ENCODE measurements around the gene ALK.

DNA sequence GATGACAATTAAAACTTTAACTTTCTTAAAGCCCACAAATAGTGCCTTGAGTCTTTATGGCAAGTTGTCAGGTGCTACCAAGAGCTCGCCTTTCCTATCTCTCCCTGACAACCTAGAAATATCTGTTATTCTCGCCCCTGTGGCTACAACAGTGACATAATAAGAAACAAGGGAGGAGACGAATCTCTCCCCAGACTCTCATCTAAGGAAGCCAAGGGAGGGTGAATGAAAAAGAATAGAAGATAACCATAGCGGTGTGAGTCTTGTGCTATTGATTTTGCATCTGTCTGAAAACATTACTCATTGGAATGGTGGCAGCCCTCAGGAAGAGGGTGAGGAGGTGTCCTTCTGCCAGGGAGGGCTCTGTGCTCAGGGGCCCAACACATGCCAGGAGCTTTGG lies 114.3 kb downstream of the ALK start:
- TF ChIP-seq EZH2phosphoT487 (IDR thresholded peaks at IDR 0.05; ENCODE audit: borderline replicate concordance, low read length) (no peak), EZH2 (IDR thresholded peaks at IDR 0.05; ENCODE audit: low read length, unreplicated experiment) (no peak)
- TF ChIP-seq, protein P1, sequence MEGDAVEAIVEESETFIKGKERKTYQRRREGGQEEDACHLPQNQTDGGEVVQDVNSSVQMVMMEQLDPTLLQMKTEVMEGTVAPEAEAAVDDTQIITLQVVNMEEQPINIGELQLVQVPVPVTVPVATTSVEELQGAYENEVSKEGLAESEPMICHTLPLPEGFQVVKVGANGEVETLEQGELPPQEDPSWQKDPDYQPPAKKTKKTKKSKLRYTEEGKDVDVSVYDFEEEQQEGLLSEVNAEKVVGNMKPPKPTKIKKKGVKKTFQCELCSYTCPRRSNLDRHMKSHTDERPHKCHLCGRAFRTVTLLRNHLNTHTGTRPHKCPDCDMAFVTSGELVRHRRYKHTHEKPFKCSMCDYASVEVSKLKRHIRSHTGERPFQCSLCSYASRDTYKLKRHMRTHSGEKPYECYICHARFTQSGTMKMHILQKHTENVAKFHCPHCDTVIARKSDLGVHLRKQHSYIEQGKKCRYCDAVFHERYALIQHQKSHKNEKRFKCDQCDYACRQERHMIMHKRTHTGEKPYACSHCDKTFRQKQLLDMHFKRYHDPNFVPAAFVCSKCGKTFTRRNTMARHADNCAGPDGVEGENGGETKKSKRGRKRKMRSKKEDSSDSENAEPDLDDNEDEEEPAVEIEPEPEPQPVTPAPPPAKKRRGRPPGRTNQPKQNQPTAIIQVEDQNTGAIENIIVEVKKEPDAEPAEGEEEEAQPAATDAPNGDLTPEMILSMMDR (conservative IDR thresholded peaks at IDR 0.05; ENCODE audit: low read depth, low read length) = no peak
